Kidney tubule cell (primary cell): ENCODE data around the gene OR1D5.
"Not testable (repeated sequence)": the region's sequence is repeated elsewhere in the genome, so short reads cannot be mapped to it uniquely, and the experiment has no call there.

Source experiments
- DNase-seq: peaks from one replicate; pipeline ENCODE4 v3.0.0-alpha.2; 2018; ENCODE audit warnings: low spot score

Gene OR1D5

DNA sequence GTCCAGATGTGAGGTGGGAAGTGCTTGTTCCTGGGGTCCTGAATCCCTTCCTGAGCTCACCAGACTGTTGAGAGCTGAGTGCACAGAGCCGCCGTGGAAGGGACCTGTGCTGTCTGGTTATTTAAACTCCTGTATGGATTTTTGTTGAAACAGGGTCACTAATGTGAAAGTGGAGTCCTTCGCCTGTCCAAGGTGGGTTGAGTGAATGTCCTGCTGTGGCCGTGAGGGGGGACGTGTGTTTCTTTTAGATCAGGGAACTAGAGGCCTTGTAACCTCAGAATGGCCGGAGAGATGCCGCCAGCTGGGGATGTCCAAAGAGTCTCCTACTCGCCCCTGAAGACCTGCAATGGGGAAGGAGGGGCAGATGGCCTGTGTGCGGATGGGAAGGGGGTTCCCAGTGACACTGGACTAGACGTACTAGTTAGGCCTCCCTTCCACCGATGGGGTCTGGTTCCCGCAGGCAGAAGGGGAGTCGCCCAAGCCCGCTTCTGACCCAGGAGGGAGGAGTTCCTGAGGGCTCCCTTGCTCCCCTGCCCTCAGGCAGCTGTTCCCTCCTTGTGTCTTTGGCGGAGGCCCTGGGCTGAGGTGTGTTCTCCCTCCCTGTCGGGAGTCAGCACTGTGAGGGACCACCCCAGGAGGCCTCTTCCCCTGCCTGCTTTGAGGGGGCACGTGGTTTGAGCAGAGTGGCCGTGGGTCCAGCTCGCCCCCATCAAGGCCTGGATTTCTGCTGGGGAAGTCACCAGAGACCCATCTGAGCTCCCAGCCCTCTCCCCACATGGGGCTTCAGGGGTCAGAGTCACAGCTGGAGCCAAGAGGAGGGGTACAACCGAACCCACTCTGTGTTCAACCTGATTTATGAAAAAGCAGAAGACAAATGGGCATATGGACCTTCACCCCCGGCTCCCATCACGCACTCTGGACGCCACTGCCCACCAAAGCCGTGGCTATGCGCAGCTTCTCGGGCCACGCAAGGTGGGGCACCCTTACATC, 30.9 kb downstream of the OR1D5 start:
- no peak for DNase-seq

DNA sequence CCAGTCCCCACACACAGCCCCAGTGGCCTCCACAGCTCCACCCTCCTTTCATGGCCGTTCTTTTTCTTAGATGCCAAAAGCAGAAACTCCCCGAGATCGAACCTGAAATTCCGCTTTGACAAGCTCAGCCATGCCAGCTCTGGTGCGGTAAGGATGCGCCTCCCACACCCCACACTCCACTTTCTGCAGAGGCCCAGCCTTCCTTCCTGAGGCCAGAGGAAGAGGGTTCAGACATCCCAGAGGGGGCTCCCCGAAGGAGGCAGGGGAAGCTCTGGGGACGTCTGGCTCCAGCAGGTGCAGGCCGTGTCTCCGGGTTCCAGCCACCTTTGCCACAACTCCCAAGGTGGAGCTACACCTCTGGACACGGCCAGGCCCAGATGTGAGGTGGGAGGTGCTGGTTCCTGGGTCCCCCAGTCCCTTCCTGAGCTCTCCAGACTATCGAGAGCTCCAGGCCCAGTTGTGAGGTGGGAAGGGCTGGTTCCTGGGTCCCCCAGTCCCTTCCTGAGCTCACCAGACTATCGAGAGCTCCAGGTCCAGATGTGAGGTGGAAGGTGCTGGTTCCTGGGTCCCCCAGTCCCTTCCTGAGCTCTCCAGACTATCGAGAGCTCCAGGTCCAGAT, 32.4 kb downstream of the OR1D5 start:
- not testable (repeated sequence) for DNase-seq

DNA sequence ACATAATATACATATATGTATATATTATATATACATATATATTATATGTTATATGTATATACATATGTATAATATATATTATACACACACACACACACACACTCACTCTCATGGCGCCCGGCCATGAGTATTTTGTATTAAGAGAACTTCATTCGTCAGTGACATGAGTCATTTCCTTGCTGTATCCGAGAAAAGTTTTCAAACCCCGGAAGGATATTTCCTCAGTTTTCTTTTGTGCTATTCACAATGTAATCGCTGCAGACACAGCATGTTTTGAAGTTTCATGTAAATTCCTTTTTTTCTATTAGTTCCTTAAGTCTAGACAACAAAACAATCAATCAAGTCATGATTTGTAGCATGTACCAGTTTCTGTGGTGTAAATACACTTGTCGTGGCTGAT, 33.3 kb downstream of the OR1D5 start:
- no peak for DNase-seq

DNA sequence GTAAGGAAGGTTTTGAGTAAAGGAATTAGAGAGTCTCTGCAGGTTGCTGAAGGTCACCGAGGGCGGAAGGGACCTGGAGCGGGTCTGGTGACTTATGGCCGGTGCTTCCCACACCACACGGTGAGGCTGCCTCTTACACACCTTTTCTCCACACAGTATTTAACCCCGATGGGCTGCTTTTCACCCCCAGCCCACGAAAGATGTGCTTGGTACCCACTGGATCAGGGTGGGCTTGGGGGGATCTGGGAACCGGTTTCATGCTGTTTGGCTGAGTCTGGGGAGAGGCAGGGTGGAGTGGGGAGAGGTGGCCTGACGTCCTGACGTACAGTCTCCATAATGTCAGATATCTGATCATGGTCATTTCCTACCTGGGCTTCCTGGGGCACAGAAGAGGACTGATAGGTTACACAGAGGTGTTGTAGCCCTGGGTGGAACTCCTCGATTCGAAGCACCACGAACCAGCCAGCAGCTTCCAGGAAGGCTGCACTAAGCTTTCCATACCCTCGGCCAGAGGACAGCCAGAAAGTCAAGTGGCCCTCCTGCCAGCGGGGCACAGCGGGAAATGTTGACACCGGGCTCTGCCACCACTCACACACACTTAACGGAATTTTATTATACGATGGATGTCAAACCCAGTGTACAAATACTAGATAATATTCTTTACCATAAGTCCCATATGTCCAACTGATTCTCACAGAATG, 34.0 kb downstream of the OR1D5 start:
- no peak for DNase-seq

DNA sequence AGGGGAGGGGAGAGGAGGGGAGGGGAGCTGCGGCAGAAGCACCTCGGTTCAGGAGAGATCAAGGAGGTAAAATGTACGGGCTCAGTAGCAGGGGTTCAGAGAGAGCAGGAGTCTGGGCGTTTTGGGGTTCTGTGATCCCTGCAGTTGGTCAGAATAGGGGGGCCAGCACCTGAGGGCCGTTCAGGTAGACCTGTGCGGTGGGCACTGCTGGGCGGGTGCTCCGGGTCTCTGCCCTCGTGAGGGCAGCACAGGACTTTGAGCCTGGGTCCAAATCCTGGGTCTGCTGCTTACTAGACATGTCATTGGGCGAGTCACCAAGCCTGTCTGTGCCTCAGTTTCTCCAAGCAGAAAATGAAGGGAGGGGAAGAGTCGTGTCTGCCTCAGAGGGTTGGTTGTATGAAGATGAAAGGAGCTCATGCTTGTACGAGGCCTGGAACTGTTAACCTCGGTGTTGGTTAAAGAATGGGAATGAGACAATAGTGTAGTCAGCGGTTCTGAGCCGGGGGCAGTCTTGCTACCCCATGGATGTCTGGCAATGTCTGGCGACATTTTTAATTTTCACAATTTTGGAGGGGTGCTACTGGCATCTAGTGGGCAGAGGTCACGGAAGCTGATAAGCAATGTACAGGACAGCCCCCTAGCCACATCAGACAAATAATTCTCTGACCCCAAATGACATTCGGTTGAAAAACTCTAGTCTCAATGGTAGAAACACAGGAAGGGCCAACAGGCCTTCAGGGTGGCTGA, 35.4 kb downstream of the OR1D5 start:
- DNase-seq, result no peak

DNA sequence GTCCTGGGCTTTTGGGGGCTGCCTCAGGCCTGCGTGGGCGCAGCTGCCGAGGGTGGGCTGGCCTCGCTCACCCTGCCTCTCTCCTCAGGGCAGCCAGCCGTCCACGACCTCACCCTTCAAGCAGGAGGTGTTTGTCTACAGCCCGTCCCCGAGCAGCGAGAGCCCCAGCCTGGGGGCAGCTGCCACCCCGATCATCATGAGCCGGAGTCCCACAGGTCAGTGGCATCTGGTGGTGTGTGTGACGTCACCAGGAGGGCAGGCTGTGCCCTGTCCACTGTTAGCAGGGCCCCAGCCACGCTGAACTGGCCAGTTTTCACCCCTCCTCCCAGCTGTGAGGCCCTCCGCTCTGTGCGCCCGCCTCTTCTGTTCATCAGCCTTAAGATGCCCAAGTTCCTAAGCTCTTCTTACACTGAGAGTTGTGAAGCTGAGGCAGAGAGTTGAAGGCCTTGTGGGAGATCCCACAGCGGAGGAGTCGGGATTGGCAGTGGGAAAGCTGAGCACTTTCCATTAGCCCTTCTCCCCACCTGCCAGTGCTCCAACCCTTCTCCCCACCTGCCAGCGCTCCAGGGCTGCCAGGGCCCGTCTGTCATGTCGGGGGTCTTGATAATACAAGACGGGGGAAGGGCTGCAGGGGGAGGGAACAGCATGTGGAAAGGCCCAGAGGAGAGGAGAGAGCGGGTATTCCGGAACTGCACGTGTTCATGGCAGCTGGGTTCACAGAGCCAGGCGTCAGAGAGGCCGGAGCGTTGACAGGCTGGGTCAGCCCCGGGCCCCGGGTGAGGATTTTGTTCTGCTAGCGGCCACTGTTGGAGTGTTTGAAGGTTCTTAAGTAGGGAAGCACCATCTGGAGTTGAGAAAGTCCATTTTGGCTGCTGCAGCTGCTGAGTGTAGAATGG, 36.3 kb downstream of the OR1D5 start:
- no peak for DNase-seq

DNA sequence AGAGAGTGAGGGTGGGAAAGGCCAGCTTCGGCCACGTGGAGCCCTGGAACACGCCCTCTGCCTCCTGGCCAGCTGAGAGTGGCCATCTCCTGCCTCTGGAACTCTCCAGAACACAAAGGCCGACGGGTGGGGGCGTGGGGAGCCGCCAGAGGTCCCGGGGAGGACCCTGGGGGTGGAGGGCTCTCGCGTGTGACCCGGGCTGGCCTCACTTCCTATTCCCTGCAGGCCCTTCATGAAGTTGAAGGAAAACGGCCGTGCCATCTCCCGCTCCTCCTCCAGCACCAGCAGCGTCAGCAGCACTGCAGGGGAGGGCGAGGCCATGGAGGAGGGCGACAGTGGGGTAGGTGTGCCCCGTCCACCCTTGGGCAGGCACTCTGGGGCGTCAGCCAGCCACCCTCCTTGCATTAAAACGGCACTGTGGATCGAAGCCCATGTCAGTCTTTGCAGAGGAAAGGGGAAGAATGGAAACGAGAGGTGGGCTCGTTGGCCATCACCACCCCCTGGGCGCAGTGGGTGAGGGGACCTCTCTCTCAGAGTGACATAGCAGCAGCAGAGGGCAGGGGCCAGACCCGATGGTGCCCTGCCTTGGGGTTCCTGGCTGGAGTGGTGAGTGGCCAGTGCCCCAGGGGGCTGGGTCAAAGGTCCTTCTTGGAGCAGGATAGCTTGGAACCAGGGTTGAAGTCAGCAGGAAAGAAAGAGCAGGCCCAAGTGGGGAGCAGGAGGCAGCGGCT, 37.1 kb downstream of the OR1D5 start:
- DNase-seq, result no peak

DNA sequence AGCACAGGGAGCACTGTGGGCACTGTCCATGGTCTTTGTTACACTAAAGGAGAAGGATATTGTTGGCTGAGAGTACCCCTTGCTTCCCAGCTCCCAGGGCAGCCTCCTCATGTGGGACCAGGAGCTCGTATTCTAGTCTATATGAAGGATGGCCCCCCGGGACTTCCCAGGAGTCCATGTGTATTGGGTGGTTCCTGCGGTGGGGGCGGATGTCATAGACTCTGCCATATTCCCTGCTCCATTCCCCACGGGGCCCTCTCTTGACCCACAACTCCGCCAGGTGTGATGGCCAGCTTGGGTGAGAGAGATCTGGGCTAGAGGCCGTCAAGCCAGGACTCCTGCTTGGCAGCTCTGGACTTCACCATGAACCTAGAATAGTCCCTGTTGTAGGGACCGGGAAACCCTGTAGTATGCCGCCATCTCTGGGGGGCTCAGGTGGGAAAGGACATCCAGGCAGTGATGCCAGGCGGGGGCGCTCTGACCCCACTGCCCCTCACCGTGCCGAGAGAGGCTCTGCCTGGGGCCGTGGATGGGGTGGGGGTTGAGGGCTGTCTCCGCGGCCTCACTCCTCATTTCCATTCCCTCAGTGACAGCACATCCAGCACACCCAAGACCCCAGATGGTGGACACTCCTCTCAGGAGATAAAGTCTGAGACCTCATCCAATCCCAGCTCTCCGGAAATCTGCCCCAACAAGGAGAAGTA, 37.8 kb downstream of the OR1D5 start:
- DNase-seq, result no peak

DNA sequence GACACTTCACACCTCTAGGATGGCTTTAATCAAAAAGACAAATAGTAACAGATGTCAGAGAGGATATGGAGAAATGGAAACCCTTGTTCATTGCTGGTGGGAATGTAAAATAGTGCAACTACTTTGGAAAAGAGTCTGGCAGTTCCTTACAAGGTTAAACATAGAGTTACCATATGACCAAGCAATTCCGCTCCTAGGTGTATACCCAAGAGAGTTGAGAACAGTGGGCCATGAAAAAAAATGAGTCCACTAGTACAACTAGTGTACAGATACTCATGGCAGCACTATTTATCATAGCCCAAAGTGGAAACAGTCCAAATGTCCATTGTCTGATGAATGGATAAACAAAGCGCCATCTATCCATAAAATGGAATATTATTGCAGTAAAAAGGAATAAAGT, 39.1 kb downstream of the OR1D5 start:
- no peak for DNase-seq

DNA sequence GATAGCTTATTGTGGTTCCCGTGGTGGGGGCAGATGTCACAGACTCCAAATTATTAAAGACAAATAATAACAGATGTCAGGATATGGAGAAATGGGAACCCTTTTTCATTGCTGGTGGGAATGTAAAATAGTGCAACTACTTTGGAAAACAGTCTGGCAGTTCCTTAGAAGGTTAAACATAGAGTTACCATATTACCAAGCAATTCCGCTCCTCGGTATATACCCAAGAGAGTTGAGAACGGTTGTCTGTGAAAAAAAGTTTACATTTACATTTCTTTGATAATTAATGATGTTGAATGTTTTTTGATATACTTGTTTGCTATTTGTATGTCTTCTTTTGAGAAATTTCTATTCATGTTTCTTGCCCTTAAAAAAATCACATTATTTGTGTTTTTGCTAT, 41.2 kb downstream of the OR1D5 start:
- no peak for DNase-seq

DNA sequence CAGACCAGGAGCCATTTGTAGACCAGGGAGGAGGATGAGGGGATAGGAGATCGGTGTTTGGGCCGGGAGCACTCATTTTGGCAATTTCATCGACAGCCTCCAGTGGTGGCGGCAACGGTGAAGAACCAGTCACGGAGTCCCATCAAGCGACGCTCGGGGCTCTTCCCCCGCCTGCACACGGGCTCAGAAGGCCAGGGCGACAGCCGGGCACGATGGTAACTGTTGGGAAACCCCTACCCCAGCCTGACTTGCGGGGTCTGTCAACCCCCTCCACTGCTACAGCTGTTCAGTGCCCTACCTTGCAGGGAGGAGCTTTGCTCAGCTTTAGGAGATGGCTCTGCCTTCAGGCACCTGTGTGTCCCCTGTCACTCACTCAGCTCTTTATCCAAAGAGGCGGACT, 43.0 kb downstream of the OR1D5 start:
- no peak for DNase-seq

DNA sequence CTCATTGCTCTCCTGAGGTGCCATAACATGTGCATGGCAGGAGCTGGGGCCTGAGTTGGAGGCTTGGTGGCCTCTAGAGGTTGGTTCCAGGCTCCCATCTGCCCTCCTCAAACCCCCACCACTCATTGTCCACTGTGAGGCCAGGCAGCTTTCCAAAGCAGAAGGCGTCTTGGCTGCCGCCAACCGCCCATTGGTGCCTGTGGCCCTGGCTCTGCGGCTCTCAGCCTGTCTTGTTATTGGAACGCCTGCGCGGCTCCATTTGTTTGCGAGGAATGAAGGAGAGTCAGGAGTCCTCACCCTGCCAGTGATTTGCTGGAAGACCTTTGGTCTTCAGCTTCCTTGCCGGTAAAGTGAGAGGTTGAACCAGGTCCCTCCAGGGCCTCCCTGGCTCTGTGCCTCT, 43.6 kb downstream of the OR1D5 start:
- DNase-seq, result no peak

DNA sequence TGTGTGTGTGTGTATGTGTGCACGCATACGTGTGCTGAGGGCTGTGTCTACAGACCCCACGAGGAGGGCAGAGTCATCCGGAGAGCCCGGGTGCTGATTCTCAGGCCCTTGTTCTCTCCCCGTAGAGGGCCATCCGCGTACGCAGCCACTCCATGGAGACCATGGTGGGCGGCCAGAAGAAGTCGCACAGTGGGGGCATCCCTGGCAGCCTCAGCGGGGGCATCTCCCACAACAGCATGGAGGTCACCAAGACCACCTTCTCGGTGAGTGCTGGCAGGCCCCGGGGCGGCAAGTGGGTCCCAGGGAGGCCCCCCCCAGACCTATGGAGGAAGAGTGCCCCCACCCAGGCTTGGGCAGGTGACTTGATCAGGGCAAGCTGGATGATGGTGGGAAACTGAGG, 45.5 kb downstream of the OR1D5 start:
- DNase-seq, result no peak

DNA sequence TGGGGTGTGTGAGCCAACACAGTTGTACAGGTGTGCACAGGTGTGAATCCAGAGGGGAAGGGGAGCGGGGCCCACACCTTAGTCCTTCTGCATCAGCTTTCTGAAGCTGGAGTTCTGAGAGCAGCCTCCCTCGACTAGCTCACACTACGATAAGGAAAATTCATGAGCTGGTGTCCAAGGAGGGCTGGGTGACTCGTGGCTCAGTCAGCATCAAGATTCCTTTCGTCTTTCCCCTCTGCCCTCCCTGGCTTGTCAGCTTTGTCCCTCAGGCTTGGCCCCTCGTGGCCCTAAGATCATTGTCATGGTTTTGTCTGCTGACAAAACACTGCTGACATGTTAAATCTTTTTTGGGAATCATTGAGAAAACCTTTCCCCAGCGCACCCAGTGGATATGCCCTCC, 47.5 kb downstream of the OR1D5 start:
- peak; percentile 72 for DNase-seq

DNA sequence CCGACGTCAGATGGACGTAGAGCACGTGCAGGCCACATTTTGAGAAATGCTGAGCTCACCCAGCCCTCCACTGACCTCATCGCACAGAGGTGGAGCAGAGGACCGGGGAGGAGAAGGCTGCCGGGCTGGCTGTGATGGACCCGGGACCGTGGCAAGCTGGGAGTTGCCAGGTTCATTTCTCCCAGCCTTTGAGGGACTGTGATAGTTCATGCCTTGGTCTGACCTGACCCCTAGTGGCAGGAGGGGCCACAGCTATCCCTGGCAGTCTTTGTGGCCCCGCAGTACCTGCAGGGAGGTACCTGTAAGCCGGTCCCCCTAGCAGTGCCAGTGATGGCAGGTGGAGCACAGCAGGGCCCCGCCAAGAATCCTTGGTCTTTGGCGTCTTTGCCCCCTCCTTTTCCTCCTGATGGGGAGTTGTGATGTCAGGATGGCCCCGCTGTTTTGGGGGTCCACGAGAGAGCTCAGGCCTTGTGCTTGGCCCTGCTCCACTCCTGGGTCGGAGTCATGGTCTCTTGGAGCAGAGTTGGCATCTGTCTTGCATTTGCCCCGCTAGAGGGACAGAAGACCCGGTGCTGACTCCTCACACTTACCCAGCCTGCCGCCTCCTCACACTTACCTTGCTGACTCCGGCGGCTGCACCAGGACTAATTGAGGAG, 50.4 kb downstream of the OR1D5 start:
- DNase-seq, result peak; percentile 55
